Panc1 (cell line): ENCODE measurements around the gene MEGF10. TPM values are rescaled to one million over a fixed set of nuclear protein-coding genes. Genes with fewer than 3 reads are reported as not detected.

ENCODE experiments used
- ATAC-seq: fragments of 200-7000 bp; cut with Tn5 transposase; 2 replicates; pipeline ENCODE4 v1.9.1; 2020; ENCODE audit warnings: mild to moderate bottlenecking, moderate library complexity
- BruUV-seq: library from RNA; stranded (reverse); fragments of 400-500 nt; replicated peaks from 2 replicates; lab custom pipeline; 2021; lab: Mats Ljungman, UMichigan
- CTCF ChIA-PET: fragments of 300-600 bp; sonication (Branson Sonifier 250); formaldehyde crosslinking; loops from one replicate; lab custom pipeline; 2022; ENCODE audit warnings: antibody characterized with exemption; lab: Charles Lee
- POLR2A ChIA-PET: fragments of 300-600 bp; sonication (Branson Sonifier 250); formaldehyde crosslinking; loops from one replicate; lab custom pipeline; 2022; ENCODE audit warnings: antibody characterized with exemption; lab: Charles Lee
- DNase-seq: peaks from one replicate; pipeline ENCODE4 v3.0.0-alpha.2; 2010; ENCODE audit warnings: low read depth, low spot score
- H3K27ac ChIP-seq: 2 replicates; pipeline ENCODE4 v1.5.1; 2011; ENCODE audit warnings: mild to moderate bottlenecking, low read length, inconsistent platforms
- H3K27me3 ChIP-seq: fragments of 200-500 bp; sonication (Bioruptor generic); 2 replicates; pipeline ENCODE4 v1.6.0; 2014; ENCODE audit warnings: low read length, inconsistent platforms; ENCODE audit not compliant: control insufficient read depth, insufficient read depth
- H3K36me3 ChIP-seq: fragments of 200-500 bp; sonication (Bioruptor generic); 2 replicates; pipeline ENCODE4 v1.5.1; 2014; ENCODE audit warnings: inconsistent platforms, mild to moderate bottlenecking, low read length, moderate library complexity; ENCODE audit not compliant: control insufficient read depth, insufficient read depth
- H3K4me1 ChIP-seq: 2 replicates; pipeline ENCODE4 v1.5.1; 2011; ENCODE audit warnings: inconsistent platforms, mild to moderate bottlenecking, low read length, moderate library complexity; ENCODE audit not compliant: control insufficient read depth, insufficient read depth
- H3K4me3 ChIP-seq, 2 experiments: 2 replicates each; pipeline ENCODE4 v1.5.1; 2011 to 2012; ENCODE audit warnings: low read depth in 2 of 2, low read length in 2 of 2, mild to moderate bottlenecking in 2 of 2, inconsistent platforms in 1 of 2, moderate library complexity in 1 of 2
- H3K9me3 ChIP-seq: fragments of 200-500 bp; sonication (Bioruptor generic); 2 replicates; pipeline ENCODE4 v1.5.1; 2014; ENCODE audit warnings: low read depth, mild to moderate bottlenecking, inconsistent platforms, low read length, moderate library complexity; ENCODE audit not compliant: control insufficient read depth, insufficient read depth
- CTCF ChIP-seq: fragments of 450-650 bp; IDR thresholded peaks from 2 replicates; pipeline ENCODE4 v1.5.1; 2017; ENCODE audit warnings: mild to moderate bottlenecking
- POLR2AphosphoS5 ChIP-seq: IDR thresholded peaks from 2 replicates; pipeline ENCODE4 v1.6.1; 2012; ENCODE audit warnings: mild to moderate bottlenecking, low read depth, low read length, moderate library complexity
- SIN3A ChIP-seq: IDR thresholded peaks from 2 replicates; pipeline ENCODE4 v1.6.1; 2012; ENCODE audit warnings: low read depth, mild to moderate bottlenecking, low read length, moderate library complexity, borderline replicate concordance; ENCODE audit not compliant: insufficient read depth
- TCF7L2 ChIP-seq: IDR thresholded peaks from 2 replicates; pipeline ENCODE4 v1.6.1; 2011; ENCODE audit warnings: mild to moderate bottlenecking, low read depth, low read length, inconsistent platforms
- in situ Hi-C: cut with HindIII; loops from 2 replicates; pipeline ENCODE4 v1.10.0; 2016; ENCODE audit warnings: low sequenced_read_pairs, low pct_unique_long_range_greater_than_20kb
- intact Hi-C: fragments of 100-400 bp; cut with micrococcal nuclease; formaldehyde crosslinking; loops from one replicate; pipeline ENCODE4 v1.10.0; 2022; ENCODE audit not compliant: unreplicated experiment
- total RNA-seq: library from RNA; stranded (reverse); gene quantifications from one replicate; pipeline ENCODE4 v1.2.1, GENCODE V29; 2021; ENCODE audit not compliant: unreplicated experiment
- TF ChIP-seq, protein P1 (sequence below), 2 experiments: IDR thresholded peaks; 2 replicates each; pipeline ENCODE4 v1.6.1; 2011 to 2012; ENCODE audit warnings: low read depth in 2 of 2, control low read depth in 1 of 2, low read length in 1 of 2, mild to moderate bottlenecking in 1 of 2, moderate library complexity in 1 of 2; ENCODE audit not compliant: insufficient read depth in 1 of 2

The MEGF10 gene
- total RNA-seq, 1 experiment from 2014 or later = not detected

- Histone ChIP-seq H3K27ac (no peak overlapping the region), H3K27me3 (peaks cover 3% of the 10 kb centered on the region; the same call in 1 of the 2 replicates), H3K4me1 (no peaks in the 10 kb centered on the region), H3K36me3 (no peaks in the 10 kb centered on the region), H3K4me3 (no peak overlapping the region), H3K9me3 (no peaks in the 10 kb centered on the region)
- in situ Hi-C loops = no loop called here
- ChIA-PET CTCF (no interaction called here), POLR2A (interaction anchor here (0.5 kb wide), 1 partner anchor 636 kb away, joined by 5 read pairs; no protein-coding TSS in a partner anchor)
- ATAC-seq (no peak), DNase-seq (no peak)
- TF ChIP-seq CTCF = no peak
- no peak for TF ChIP-seq TCF7L2
- no peak for TF ChIP-seq POLR2AphosphoS5
- TF ChIP-seq, protein P1, sequence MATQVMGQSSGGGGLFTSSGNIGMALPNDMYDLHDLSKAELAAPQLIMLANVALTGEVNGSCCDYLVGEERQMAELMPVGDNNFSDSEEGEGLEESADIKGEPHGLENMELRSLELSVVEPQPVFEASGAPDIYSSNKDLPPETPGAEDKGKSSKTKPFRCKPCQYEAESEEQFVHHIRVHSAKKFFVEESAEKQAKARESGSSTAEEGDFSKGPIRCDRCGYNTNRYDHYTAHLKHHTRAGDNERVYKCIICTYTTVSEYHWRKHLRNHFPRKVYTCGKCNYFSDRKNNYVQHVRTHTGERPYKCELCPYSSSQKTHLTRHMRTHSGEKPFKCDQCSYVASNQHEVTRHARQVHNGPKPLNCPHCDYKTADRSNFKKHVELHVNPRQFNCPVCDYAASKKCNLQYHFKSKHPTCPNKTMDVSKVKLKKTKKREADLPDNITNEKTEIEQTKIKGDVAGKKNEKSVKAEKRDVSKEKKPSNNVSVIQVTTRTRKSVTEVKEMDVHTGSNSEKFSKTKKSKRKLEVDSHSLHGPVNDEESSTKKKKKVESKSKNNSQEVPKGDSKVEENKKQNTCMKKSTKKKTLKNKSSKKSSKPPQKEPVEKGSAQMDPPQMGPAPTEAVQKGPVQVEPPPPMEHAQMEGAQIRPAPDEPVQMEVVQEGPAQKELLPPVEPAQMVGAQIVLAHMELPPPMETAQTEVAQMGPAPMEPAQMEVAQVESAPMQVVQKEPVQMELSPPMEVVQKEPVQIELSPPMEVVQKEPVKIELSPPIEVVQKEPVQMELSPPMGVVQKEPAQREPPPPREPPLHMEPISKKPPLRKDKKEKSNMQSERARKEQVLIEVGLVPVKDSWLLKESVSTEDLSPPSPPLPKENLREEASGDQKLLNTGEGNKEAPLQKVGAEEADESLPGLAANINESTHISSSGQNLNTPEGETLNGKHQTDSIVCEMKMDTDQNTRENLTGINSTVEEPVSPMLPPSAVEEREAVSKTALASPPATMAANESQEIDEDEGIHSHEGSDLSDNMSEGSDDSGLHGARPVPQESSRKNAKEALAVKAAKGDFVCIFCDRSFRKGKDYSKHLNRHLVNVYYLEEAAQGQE (IDR thresholded peaks at IDR 0.05; ENCODE audit: insufficient read depth in 1 of 2, low read depth in 2 of 2, low read length in 1 of 2) = no peak
- no peak for TF ChIP-seq SIN3A
- intact Hi-C loops = no loop called here
- BruUV-seq = no TSS peak
Measured at GRCh38 chr5:127338501-127338900, 47.9 kb downstream of the MEGF10 start.

- ChIA-PET POLR2A (no interaction called here), CTCF (no interaction called here)
- Histone ChIP-seq H3K36me3 (no peaks in the 10 kb centered on the region), H3K27me3 (peaks cover 6% of the 10 kb centered on the region), H3K4me3 (no peak overlapping the region), H3K9me3 (no peaks in the 10 kb centered on the region), H3K27ac (no peak overlapping the region), H3K4me1 (no peaks in the 10 kb centered on the region)
- no peak for DNase-seq
- intact Hi-C loops = no loop called here
- TF ChIP-seq TCF7L2 = no peak
- no peak for TF ChIP-seq POLR2AphosphoS5
- no peak for TF ChIP-seq CTCF
- no peak for TF ChIP-seq SIN3A
- TF ChIP-seq, protein P1 (IDR thresholded peaks at IDR 0.05; ENCODE audit: insufficient read depth in 1 of 2, low read depth in 2 of 2, low read length in 1 of 2) = no peak
- in situ Hi-C loops = no loop called here
- no TSS peak for BruUV-seq
- no peak for ATAC-seq
Measured at GRCh38 chr5:127340606-127341005, 50.0 kb downstream of the MEGF10 start.
